GM12878 (cell line): ENCODE results near the gene MAPRE3. TPM values are rescaled to one million over a fixed set of nuclear protein-coding genes. Genes with fewer than 3 reads are reported as not detected.

Experiments
- ATAC-seq: fragments of 200-7000 bp; cut with Tn5 transposase; 3 replicates; pipeline ENCODE4 v1.9.1; 2020; ENCODE audit warnings: mild to moderate bottlenecking, moderate library complexity
- BruUV-seq: library from RNA; stranded (reverse); fragments of 400-500 nt; replicated peaks from 2 replicates; lab custom pipeline; 2021; lab: Mats Ljungman, UMichigan
- CTCF ChIA-PET: fragments of 300-600 bp; sonication (Branson Sonifier 250); formaldehyde crosslinking; extraction: SDS; loops from one replicate; lab custom pipeline; 2021; ENCODE audit warnings: inconsistent platforms; lab: Yijun Ruan, JAX
- POLR2A ChIA-PET: fragments of 350-600 bp; formaldehyde crosslinking; extraction: SDS; loops from one replicate; lab custom pipeline; 2021; ENCODE audit warnings: inconsistent platforms; lab: Charles Lee
- RAD21 ChIA-PET: fragments of 300-600 bp; sonication (Branson Sonifier 250); formaldehyde crosslinking; loops from one replicate; lab custom pipeline; 2023; ENCODE audit warnings: antibody characterized with exemption; ENCODE audit not compliant: unreplicated experiment; lab: Charles Lee
- SMC1A ChIA-PET: fragments of 300-600 bp; sonication (Branson Sonifier 250); formaldehyde crosslinking; loops from one replicate; lab custom pipeline; 2023; ENCODE audit not compliant: unreplicated experiment, uncharacterized antibody; lab: Charles Lee
- DNase-seq: peaks from one replicate; pipeline ENCODE4 v3.0.0-alpha.2; 2011; ENCODE audit warnings: low read depth, low spot score
- FAIRE-seq: peaks from 3 replicates; lab custom pipeline; 2011; peaks lifted over from hg19 to GRCh38; lab: Jason Lieb, UNC
- H2AFZ ChIP-seq: 2 replicates; pipeline ENCODE4 v1.6.0; 2011; ENCODE audit warnings: low read depth, low read length, control low read depth; ENCODE audit not compliant: control insufficient read depth
- H3K27ac ChIP-seq: 2 replicates; pipeline ENCODE4 v1.5.1; 2011; ENCODE audit warnings: control low read depth; ENCODE audit not compliant: control insufficient read depth, insufficient read depth
- H3K27me3 ChIP-seq, 2 experiments: replicated peaks in 1 of 2; 2 replicates each; pipeline versions ENCODE4 v1.6.0 to v1.6.1; 2011; ENCODE audit warnings: low read length in 1 of 2; ENCODE audit not compliant: control insufficient read depth in 2 of 2, insufficient read depth in 2 of 2
- H3K36me3 ChIP-seq, 2 experiments: 2 replicates each; pipeline ENCODE4 v1.5.1; 2011; ENCODE audit warnings: low read length in 1 of 2; ENCODE audit not compliant: control insufficient read depth in 2 of 2, insufficient read depth in 2 of 2
- H3K4me1 ChIP-seq: 2 replicates; pipeline ENCODE4 v1.6.1; 2011; ENCODE audit warnings: mild to moderate bottlenecking, low read length, moderate library complexity, mixed read lengths; ENCODE audit not compliant: control insufficient read depth, insufficient read depth
- H3K4me2 ChIP-seq: 2 replicates; pipeline ENCODE4 v1.6.0; 2011; ENCODE audit warnings: control low read depth; ENCODE audit not compliant: control insufficient read depth, insufficient read depth
- H3K4me3 ChIP-seq: fragments of 200-600 bp; sonication (generic); 2 replicates; pipeline ENCODE4 v1.5.1; 2016
- H3K79me2 ChIP-seq: 2 replicates; pipeline ENCODE4 v1.6.0; 2011; ENCODE audit warnings: low read length; ENCODE audit not compliant: control insufficient read depth, insufficient read depth
- H3K9ac ChIP-seq: 2 replicates; pipeline ENCODE4 v1.8.0; 2011; ENCODE audit warnings: low read length, control low read depth, mixed read lengths; ENCODE audit not compliant: control insufficient read depth, insufficient read depth
- H3K9me3 ChIP-seq: replicated peaks from 3 replicates; pipeline ENCODE4 v1.5.1; 2011; ENCODE audit warnings: mild to moderate bottlenecking, low read length; ENCODE audit not compliant: control insufficient read depth, insufficient read depth
- H4K20me1 ChIP-seq: 2 replicates; pipeline ENCODE4 v1.6.0; 2011; ENCODE audit not compliant: control insufficient read depth, insufficient read depth
- CREM ChIP-seq: IDR thresholded peaks from 2 replicates; pipeline ENCODE4 v1.6.1; 2014; ENCODE audit warnings: antibody characterized with exemption, low read depth
- DPF2 ChIP-seq: fragments of 450-650 bp; IDR thresholded peaks from 2 replicates; pipeline ENCODE4 v1.6.1; 2017; ENCODE audit warnings: mild to moderate bottlenecking
- EP300 ChIP-seq, 2 experiments: fragments of 150-350 bp in 1 of 2; IDR thresholded peaks; 2 replicates each; pipeline ENCODE4 v1.6.1; 2011 to 2012; ENCODE audit warnings: low read depth in 2 of 2, low read length in 2 of 2, borderline replicate concordance in 1 of 2, improper control_type of control experiment in 1 of 2, inconsistent platforms in 1 of 2; ENCODE audit not compliant: control insufficient read depth in 1 of 2
- IKZF2 ChIP-seq, 2 experiments: fragments of 450-650 bp; IDR thresholded peaks; 2 replicates each; pipeline ENCODE4 v1.6.1; 2017; ENCODE audit warnings: mild to moderate bottlenecking in 2 of 2, moderate library complexity in 2 of 2
- MTA2 ChIP-seq: fragments of 450-650 bp; IDR thresholded peaks from 2 replicates; pipeline ENCODE4 v1.6.1; 2016; ENCODE audit warnings: low read depth, mild to moderate bottlenecking, moderate library complexity
- NBN ChIP-seq: fragments of 450-650 bp; IDR thresholded peaks from 2 replicates; pipeline ENCODE4 v1.6.1; 2016
- NFIC ChIP-seq: IDR thresholded peaks from 2 replicates; pipeline ENCODE4 v1.6.1; 2012; ENCODE audit warnings: low read depth, mild to moderate bottlenecking, inconsistent platforms, low read length, moderate library complexity
- NR2C1 ChIP-seq: fragments of 450-650 bp; IDR thresholded peaks from 2 replicates; pipeline ENCODE4 v1.6.1; 2017; ENCODE audit warnings: antibody characterized with exemption, mild to moderate bottlenecking, moderate library complexity
- PRDM15 ChIP-seq: fragments of 450-650 bp; formaldehyde crosslinking; IDR thresholded peaks from 2 replicates; pipeline ENCODE4 v1.4.0; 2020; ENCODE audit warnings: mild to moderate bottlenecking, moderate library complexity
- RELA ChIP-seq: fragments of 450-650 bp; IDR thresholded peaks from 2 replicates; pipeline ENCODE4 v1.8.0; 2014; ENCODE audit warnings: borderline replicate concordance; ENCODE audit not compliant: partially characterized antibody
- SMAD1 ChIP-seq: fragments of 450-650 bp; IDR thresholded peaks from 2 replicates; pipeline ENCODE4 v1.6.1; 2018; ENCODE audit warnings: mild to moderate bottlenecking, low read depth; ENCODE audit not compliant: partially characterized antibody
- SMAD5 ChIP-seq: IDR thresholded peaks from 2 replicates; pipeline ENCODE4 v1.6.1; 2016; ENCODE audit warnings: antibody characterized with exemption, low read depth
- SPI1 ChIP-seq: IDR thresholded peaks from 2 replicates; pipeline ENCODE4 v1.6.1; 2011; ENCODE audit warnings: low read depth, mild to moderate bottlenecking, low read length, moderate library complexity, borderline replicate concordance; ENCODE audit not compliant: insufficient read depth
- SREBF2 ChIP-seq: IDR thresholded peaks from 2 replicates; pipeline ENCODE4 v1.6.1; 2012; ENCODE audit warnings: mild to moderate bottlenecking, low read length
- STAT1 ChIP-seq: fragments of 450-650 bp; conservative IDR thresholded peaks from 2 replicates; pipeline ENCODE4 v1.6.1; 2014; ENCODE audit warnings: antibody characterized with exemption, mild to moderate bottlenecking
- STAT3 ChIP-seq: IDR thresholded peaks from 2 replicates; pipeline ENCODE4 v1.6.1; 2011; ENCODE audit warnings: low read depth, low read length, improper control_type of control experiment
- TAF1 ChIP-seq: IDR thresholded peaks from 2 replicates; pipeline ENCODE4 v1.6.1; 2011; ENCODE audit warnings: mild to moderate bottlenecking, low read depth, low read length, borderline replicate concordance
- TCF7 ChIP-seq: IDR thresholded peaks from 2 replicates; pipeline ENCODE4 v1.6.1; 2014; ENCODE audit warnings: antibody characterized with exemption, borderline replicate concordance
- WGBS: methylation state at CpG from one replicate; pipeline ENCODE4 v1.1.6; 2016; ENCODE audit warnings: low lambda C conversion rate; ENCODE audit not compliant: insufficient replicate concordance, insufficient coverage; ENCODE audit errors: missing lambda C conversion rate; 5-methylcytosine and 5-hydroxymethylcytosine counted together
- in situ Hi-C: fragments of 300-500 bp; cut with MboI; formaldehyde crosslinking; loops from 9 replicates; pipeline ENCODE4 v1.14.3; 2018; ENCODE audit warnings: mixed read lengths
- intact Hi-C: fragments of 100-400 bp; cut with micrococcal nuclease; formaldehyde crosslinking; loops from one replicate; pipeline ENCODE4 v1.14.2; 2022; ENCODE audit not compliant: unreplicated experiment
- polyA plus RNA-seq, 11 experiments: library from polyadenylated mRNA; depleted of rRNA in 4 of 11; unstranded in 6 of 11; stranded (reverse) in 5 of 11; fragments of >200 nt; fragmentation: Nextera tagmentation in 4 of 11; fragmentation: Illumina TruSeq in 1 of 11; extraction: Ambion mirVana in 4 of 11; extraction: Trizol in 1 of 11; gene quantifications; 1 replicate in 1 of 11; 2 replicates in 10 of 11; pipeline versions ENCODE4 v1.2.1 to v1.2.3, GENCODE V29; 2011 to 2016; ENCODE audit warnings: inconsistent platforms in 2 of 11, missing spikeins in 2 of 11, low read depth in 1 of 11
- total RNA-seq, 4 experiments: library from RNA; depleted of rRNA in 3 of 4; stranded (reverse); fragments of >200 nt in 3 of 4; fragmentation: Illumina TruSeq in 1 of 4; extraction: Trizol in 1 of 4; gene quantifications; 2 replicates each; pipeline versions ENCODE4 v1.2.1 to v1.2.3, GENCODE V29; 2013 to 2021
- TF ChIP-seq, protein P1 (sequence below): fragments of 450-650 bp; IDR thresholded peaks from 2 replicates; pipeline ENCODE4 v1.6.1; 2016; ENCODE audit warnings: mild to moderate bottlenecking, moderate library complexity, borderline replicate concordance

MAPRE3 gene
- total and polyA plus RNA-seq, 10 of the 15 experiments (the other 5 are each of a cell fraction or from before 2014, with no cell fraction given) = 0.03 to 1.3 (median 0.73) TPM; not detected in 1

GRCh38 chr2:27038012-27038411 is 67.6 kb downstream of the MAPRE3 start:
- no peaks in the 10 kb centered on the region for H3K27me3 ChIP-seq
- H2AFZ ChIP-seq = no peak overlapping the region
- H3K9ac ChIP-seq = no peak overlapping the region
- ChIA-PET CTCF (interaction anchor here (5.2 kb wide), 1 partner anchor 12 kb away, joined by 26 read pairs; the partner anchor contains the start of gene AGBL5), POLR2A (interaction anchor here (0.6 to 5.3 kb wide), 2 partner anchors 12 to 45 kb away, joined by 3 to 45 read pairs; partner anchors contain the start of gene AGBL5), SMC1A (interaction anchor here (1.4 kb wide), 1 partner anchor 22 kb away, joined by 5 read pairs; no protein-coding TSS in a partner anchor), RAD21 (interaction anchor here (1.4 kb wide), 1 partner anchor 76 kb away, joined by 3 read pairs; no protein-coding TSS in a partner anchor)
- no peak overlapping the region for H3K4me3 ChIP-seq
- WGBS = 91% methylated on average over 6 of the region's 6 CpGs
- H3K4me1 ChIP-seq = peaks cover 47% of the 10 kb centered on the region
- in situ Hi-C loops (no loop called here), intact Hi-C loops (no loop called here)
- no peaks in the 10 kb centered on the region for H3K9me3 ChIP-seq
- no peaks in the 10 kb centered on the region for H4K20me1 ChIP-seq
- no TSS peak for BruUV-seq
- ATAC-seq (no peak), FAIRE-seq (no peak), DNase-seq (no peak)
- H3K27ac ChIP-seq = no peak overlapping the region
- no peak overlapping the region for H3K4me2 ChIP-seq
- peaks cover 39 to 49% of the 10 kb centered on the region in 2 experiments for H3K36me3 ChIP-seq
- peaks cover 27% of the 10 kb centered on the region for H3K79me2 ChIP-seq
- TF ChIP-seq NR2C1 = no peak
- TF ChIP-seq MTA2 = no peak
- TF ChIP-seq CREM = no peak
- TF ChIP-seq IKZF2 (IDR thresholded peaks at IDR 0.05) = no peak
- no peak for TF ChIP-seq EP300 (IDR thresholded peaks at IDR 0.05; ENCODE audit: borderline replicate concordance in 1 of 2, control insufficient read depth in 1 of 2, low read depth in 2 of 2, low read length in 2 of 2)
- TF ChIP-seq SREBF2 = no peak
- no peak for TF ChIP-seq SPI1
- TF ChIP-seq TAF1 = no peak
- TF ChIP-seq, protein P1, sequence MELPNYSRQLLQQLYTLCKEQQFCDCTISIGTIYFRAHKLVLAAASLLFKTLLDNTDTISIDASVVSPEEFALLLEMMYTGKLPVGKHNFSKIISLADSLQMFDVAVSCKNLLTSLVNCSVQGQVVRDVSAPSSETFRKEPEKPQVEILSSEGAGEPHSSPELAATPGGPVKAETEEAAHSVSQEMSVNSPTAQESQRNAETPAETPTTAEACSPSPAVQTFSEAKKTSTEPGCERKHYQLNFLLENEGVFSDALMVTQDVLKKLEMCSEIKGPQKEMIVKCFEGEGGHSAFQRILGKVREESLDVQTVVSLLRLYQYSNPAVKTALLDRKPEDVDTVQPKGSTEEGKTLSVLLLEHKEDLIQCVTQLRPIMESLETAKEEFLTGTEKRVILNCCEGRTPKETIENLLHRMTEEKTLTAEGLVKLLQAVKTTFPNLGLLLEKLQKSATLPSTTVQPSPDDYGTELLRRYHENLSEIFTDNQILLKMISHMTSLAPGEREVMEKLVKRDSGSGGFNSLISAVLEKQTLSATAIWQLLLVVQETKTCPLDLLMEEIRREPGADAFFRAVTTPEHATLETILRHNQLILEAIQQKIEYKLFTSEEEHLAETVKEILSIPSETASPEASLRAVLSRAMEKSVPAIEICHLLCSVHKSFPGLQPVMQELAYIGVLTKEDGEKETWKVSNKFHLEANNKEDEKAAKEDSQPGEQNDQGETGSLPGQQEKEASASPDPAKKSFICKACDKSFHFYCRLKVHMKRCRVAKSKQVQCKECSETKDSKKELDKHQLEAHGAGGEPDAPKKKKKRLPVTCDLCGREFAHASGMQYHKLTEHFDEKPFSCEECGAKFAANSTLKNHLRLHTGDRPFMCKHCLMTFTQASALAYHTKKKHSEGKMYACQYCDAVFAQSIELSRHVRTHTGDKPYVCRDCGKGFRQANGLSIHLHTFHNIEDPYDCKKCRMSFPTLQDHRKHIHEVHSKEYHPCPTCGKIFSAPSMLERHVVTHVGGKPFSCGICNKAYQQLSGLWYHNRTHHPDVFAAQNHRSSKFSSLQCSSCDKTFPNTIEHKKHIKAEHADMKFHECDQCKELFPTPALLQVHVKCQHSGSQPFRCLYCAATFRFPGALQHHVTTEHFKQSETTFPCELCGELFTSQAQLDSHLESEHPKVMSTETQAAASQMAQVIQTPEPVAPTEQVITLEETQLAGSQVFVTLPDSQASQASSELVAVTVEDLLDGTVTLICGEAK = no peak
- TF ChIP-seq SMAD1 = no peak
- TF ChIP-seq STAT1 = no peak
- TF ChIP-seq NFIC = no peak
- no peak for TF ChIP-seq PRDM15 (CRISPR knock-in tag)
- TF ChIP-seq NBN = no peak
- TF ChIP-seq STAT3 = no peak
- TF ChIP-seq DPF2 = no peak
- TF ChIP-seq TCF7 = no peak
- no peak for TF ChIP-seq RELA
- TF ChIP-seq SMAD5 = no peak
